Testis (tissue), 2 donors: ENCODE data around the gene BLOC1S3.

Experiments
- POLR2A ChIP-seq: fragments of 450-650 bp; IDR thresholded peaks from one replicate; pipeline ENCODE4 v1.6.1; 2017; ENCODE audit warnings: antibody characterized with exemption, mild to moderate bottlenecking, moderate library complexity
- TF ChIP-seq, protein P1 (sequence below), 3 experiments: fragments of 450-650 bp in 2 of 3; fragments of 200-600 bp in 1 of 3; sonication (generic) in 1 of 3; IDR thresholded peaks; one replicate each; pipeline ENCODE4 v1.5.1; 2016 to 2019; ENCODE audit warnings: antibody characterized with exemption in 3 of 3, mild to moderate bottlenecking in 2 of 3, moderate library complexity in 1 of 3

DNA sequence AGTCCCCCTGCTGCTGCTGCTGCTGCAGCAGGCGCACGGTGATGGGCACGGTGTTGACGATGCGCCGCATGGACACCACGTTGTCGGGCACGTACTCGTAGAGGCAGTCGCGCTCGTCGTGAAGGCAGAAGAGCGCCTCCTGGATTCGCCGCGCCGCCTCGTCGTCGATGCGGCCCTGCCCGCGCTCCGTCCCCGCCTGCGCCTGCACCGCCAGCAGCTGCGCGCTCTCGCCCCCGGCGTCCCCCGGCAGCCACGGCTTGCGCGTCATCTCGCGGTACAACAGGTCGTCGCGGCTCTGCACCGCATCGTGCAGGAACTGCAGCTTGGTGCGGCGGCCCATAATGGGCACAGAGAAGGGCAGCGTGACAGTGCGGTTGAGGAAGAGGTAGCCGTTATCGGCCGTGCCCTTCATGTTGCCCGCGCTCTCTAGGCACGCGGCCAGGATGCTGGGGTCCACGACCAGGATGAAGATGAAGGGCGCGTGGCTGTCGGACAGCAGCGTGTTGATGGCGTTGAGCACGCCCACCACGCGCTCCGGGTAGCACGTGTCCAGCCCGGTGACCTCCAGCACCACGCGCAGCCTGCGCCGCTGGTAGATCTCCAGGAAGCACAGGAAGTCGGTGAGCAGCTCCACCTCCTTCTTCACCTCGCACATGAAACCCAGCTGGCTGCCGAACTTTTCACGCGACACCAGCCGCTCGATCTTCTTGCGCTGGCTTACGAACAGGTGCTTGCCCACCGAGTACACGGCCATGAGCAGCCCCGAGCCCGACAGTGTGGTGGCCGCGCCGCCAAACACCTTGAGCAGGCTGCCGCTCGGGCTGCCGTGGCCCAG is 25.9 kb upstream of the BLOC1S3 start:
- TF ChIP-seq, protein P1, sequence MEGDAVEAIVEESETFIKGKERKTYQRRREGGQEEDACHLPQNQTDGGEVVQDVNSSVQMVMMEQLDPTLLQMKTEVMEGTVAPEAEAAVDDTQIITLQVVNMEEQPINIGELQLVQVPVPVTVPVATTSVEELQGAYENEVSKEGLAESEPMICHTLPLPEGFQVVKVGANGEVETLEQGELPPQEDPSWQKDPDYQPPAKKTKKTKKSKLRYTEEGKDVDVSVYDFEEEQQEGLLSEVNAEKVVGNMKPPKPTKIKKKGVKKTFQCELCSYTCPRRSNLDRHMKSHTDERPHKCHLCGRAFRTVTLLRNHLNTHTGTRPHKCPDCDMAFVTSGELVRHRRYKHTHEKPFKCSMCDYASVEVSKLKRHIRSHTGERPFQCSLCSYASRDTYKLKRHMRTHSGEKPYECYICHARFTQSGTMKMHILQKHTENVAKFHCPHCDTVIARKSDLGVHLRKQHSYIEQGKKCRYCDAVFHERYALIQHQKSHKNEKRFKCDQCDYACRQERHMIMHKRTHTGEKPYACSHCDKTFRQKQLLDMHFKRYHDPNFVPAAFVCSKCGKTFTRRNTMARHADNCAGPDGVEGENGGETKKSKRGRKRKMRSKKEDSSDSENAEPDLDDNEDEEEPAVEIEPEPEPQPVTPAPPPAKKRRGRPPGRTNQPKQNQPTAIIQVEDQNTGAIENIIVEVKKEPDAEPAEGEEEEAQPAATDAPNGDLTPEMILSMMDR (IDR thresholded peaks at IDR 0.05) = no peak
- no peak for TF ChIP-seq POLR2A
